ENCODE data around the gene IFT57.

Gene IFT57

DNA sequence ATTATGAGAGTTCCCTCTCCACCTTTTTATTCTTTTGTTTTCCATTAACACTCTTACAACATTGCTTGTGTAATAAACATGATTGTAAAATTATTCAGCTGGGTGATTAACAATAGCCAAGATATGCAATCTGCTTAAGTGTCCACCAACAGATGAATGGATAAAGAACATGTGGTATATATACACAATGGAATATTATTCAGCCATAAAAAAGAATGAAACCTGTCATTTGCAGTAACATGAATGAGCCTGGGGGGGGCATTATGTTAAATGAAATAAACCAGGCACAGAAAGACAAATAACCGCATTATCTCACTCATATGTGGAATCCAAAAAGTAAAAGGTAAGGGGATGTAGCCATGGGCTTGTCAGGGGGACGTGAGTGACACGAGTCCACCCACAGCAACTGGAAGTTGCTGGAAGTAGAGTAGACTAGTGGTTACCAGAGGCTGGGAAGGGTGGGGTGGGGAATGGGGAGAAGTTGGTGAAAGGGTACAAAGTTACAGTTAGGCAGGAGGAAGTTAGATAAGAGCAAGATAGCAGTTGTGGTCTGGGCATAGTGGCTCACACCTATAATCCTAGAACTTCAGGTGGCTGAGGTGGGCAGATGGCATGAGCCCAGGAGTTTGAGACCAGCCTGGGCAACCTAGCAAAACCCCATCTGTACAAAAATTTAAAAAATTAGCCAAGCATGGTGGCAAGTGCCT lies 102.7 kb downstream of the IFT57 start:
- FAIRE-seq (no peak), DNase-seq (ENCODE audit: insufficient read length, low spot score) (no peak)
- no peak for TF ChIP-seq POLR2A (IDR thresholded peaks at IDR 0.05; ENCODE audit: low read depth, low read length)

DNA sequence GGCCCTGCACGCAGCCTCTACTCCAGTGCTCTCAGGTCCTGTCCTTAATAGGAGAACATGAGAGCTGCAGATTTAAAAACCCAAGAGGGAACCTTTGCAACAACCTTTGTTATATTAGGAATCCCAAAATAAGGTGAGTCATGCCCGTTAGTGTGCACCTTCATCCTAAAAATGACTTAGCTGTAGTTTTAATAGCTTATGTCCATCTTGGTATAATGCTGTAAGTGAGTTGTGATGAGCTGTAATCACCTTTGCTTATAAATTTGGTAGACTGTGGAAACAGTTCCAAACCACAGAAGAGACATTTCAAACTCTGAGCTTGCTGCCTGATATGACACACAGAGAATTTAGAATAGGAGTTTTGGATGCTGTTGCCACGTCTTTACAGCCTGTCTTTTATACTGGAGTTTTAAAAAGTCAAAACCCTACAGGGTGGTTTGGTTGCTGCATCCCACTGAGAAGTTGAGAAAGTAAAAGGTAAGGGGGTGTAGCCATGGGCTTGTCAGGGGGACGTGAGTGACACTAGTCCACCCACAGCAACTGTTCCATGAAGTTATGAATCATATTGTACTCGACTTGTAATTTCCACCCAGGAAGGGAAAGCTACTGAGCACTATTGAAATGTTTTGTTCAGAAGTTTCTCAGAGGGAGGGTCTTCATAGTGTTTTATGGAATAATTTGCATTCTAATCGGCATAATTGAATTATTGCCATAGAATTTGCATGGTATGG lies 104.0 kb downstream of the IFT57 start:
- no peak for FAIRE-seq
- TF ChIP-seq POLR2A (IDR thresholded peaks at IDR 0.05; ENCODE audit: low read depth, low read length), result no peak
- no peak for DNase-seq (ENCODE audit: insufficient read length, low spot score)

DNA sequence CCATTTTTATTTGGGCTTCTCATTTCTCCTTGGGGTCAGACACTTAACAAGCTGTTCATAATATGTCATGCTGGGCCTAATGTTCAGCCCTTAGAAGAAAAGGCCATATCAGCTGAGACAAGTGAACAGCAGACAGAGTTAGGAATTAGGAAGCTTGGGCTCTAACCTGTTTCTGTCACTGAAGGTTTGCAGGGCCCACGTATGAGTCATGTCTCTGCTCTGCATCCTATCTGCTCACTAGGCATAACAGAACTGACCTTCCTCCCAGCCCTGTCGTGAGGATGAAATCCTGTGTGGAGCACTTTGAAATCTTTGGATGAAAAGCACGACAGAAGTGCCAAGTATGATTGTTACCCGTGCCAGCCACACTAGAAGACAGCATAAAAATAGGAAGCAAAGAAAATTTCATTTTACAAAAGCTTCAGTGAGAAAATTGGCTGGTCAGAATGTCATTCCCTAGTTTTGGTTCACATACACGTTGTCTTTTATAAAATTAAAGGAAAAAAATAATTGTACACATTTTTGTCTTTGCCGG lies 104.9 kb downstream of the IFT57 start:
- DNase-seq (ENCODE audit: insufficient read length, low spot score) (peak; percentile 11), FAIRE-seq (peak; percentile 97)
- TF ChIP-seq POLR2A (IDR thresholded peaks at IDR 0.05; ENCODE audit: low read depth, low read length), result no peak

DNA sequence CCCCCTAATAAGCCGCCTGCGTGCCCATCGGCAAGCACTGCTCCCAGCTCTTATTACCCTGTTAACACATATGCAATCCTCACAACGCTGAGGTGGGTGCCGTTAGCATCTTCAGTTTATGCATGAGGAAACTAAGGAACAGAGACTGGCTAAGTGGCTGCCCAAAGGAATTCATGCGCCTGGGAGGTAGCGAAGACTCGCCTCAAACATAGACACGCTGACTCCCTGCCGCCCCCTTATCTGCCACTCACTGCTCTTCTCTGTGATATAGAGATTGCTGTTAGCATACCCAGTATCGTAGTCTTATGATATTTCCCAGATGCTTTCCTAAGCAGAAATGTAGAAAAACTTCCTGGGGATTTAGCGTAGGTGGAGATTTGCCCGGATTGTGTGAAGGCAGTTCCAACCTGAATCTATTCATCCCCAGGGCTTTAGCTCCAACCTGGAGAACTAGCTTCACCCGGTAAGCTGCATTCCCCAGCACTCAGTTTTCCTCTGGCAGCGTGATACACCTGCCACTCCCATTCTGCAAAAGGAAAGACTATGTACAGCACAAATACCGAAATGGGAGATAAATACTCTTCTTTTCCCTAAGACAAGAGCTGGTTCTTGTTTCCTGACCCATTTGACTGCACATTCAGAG lies 107.7 kb downstream of the IFT57 start:
- FAIRE-seq (no peak), DNase-seq (ENCODE audit: insufficient read length, low spot score) (no peak)
- TF ChIP-seq POLR2A (IDR thresholded peaks at IDR 0.05; ENCODE audit: low read depth, low read length), result no peak

DNA sequence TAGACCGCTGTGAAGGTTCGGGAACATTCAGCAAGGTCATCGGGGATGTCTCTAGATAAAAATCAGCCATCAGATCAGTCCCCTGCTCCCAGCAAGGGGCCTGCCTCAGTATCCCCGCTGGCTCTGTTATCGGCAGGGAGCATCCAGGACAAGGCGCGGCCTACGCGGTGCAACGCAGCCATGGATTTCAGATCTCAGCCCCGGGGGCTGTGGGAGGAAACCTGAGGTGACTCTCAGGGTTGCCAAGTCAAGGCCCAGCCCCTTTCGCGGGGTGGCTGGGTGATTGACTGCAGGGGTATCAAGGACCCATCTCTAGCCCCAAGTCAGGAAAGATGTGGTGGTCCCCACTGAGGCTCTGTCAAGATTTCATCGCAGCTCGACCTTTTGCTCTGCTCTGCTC lies 108.2 kb downstream of the IFT57 start:
- DNase-seq (ENCODE audit: insufficient read length, low spot score), result no peak
- TF ChIP-seq POLR2A (IDR thresholded peaks at IDR 0.05; ENCODE audit: low read depth, low read length), result no peak
- FAIRE-seq, result no peak

DNA sequence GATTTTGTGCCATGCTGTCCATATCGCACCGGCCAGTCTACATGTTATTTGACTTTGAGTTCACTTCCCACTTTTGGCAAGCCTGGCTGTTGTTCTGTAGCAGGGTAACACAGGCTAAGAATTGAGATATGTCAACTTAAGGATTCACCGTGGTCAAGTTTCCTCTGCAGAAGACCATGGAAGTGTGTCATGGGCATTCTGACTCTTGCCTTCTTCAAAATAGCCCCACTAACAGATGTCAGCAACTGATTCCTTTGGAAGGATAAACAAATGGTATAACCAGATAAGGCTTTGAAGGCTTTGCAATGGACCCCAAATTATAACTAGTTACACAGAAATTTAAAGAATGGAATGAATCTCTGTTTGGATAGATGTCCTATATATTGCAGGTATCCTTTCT lies 111.3 kb downstream of the IFT57 start:
- DNase-seq (ENCODE audit: insufficient read length, low spot score) (no peak), FAIRE-seq (no peak)
- TF ChIP-seq POLR2A (IDR thresholded peaks at IDR 0.05; ENCODE audit: low read depth, low read length), result no peak
